Measurements from ENCODE around the gene IRX2. TPM values are rescaled to one million over a fixed set of nuclear protein-coding genes. Genes with fewer than 3 reads are reported as not detected.

Gene IRX2
- total and polyA plus RNA-seq, 2 donors (not counting 3 experiments of a cell fraction or from before 2014, with no cell fraction given): not detected

DNA sequence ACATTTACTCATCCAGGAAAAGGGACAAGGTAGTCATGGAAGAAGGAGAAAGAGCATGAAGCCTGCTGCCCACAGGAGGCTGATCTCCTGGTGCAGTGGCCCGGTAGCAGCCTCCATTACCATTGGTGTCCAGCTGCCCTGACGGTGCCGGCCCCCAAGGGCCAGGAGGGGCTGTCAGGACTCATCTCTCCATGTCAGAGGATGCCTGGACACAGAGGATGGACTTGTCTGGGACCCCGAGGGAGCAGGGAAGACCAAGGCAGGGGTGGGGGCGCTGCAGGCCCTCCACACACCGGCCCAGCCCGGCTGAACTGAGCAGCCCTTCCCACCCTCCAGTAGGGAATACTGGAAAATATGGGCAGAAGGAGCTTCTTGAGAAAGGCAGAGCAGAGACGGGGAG, 52.2 kb downstream of the IRX2 start:
- CTCF ChIA-PET: no interaction called here
- dilution Hi-C loops (cut with MboI; ENCODE audit: extremely low pct_ligation_motif_present, low sequenced_read_pairs): no loop called here
- no peak overlapping the region for H3K27ac ChIP-seq (ENCODE audit: insufficient read depth, low read depth, low read length)
- H3K27me3 ChIP-seq (ENCODE audit: control insufficient read depth in 2 of 2, insufficient read depth in 2 of 2, low read length in 2 of 2): no peaks in the 10 kb centered on the region
- no peak overlapping the region for H3K4me2 ChIP-seq (ENCODE audit: insufficient read depth, low read length)
- H3K4me1 ChIP-seq (ENCODE audit: control insufficient read depth, extremely low read depth, insufficient read depth, low read length): no peaks in the 10 kb centered on the region
- H4K20me1 ChIP-seq (replicated peaks; ENCODE audit: control insufficient read depth, extremely low read depth, insufficient read depth, low read length): no peaks in the 10 kb centered on the region
- no TSS peak for BruUV-seq (replicated peaks)
- DNase-seq (ENCODE audit: low read depth, low spot score) (no peak), FAIRE-seq (no peak)
- intact Hi-C loops (cut with micrococcal nuclease): no loop called here
- no peak for TF ChIP-seq FOS (IDR thresholded peaks at IDR 0.05; ENCODE audit: borderline replicate concordance, insufficient read depth, low read length)
- TF ChIP-seq EZH2 (IDR thresholded peaks at IDR 0.05; ENCODE audit: borderline replicate concordance, low read depth, low read length, severe bottlenecking): no peak
- no peak for TF ChIP-seq JUN (IDR thresholded peaks at IDR 0.05; ENCODE audit: borderline replicate concordance, insufficient read depth, insufficient read length, low read depth)
- no peak for TF ChIP-seq MYC (IDR thresholded peaks at IDR 0.05; ENCODE audit: low read depth, low read length)
- TF ChIP-seq MAX (IDR thresholded peaks at IDR 0.05; ENCODE audit: insufficient read depth, insufficient read length): no peak
- no peak for TF ChIP-seq GATA2 (IDR thresholded peaks at IDR 0.05; ENCODE audit: insufficient read depth, insufficient read length, low read depth, low read length)
- TF ChIP-seq CTCF (IDR thresholded peaks at IDR 0.05; ENCODE audit: extremely low read depth in 1 of 2, insufficient read depth in 1 of 2, low read depth in 1 of 2, low read length in 2 of 2): no peak
- TF ChIP-seq POLR2AphosphoS5 (IDR thresholded peaks at IDR 0.05; ENCODE audit: insufficient read depth, low read depth, low read length): no peak
- no peak for TF ChIP-seq POLR2A (IDR thresholded peaks at IDR 0.05; ENCODE audit: low read depth, low read length)
- no peaks in the 10 kb centered on the region for H3K79me2 ChIP-seq (ENCODE audit: control insufficient read depth, insufficient read depth, low read length)
- no peak overlapping the region for H3K4me3 ChIP-seq (replicated peaks in 1 of 3; ENCODE audit: insufficient read depth in 1 of 3, low read depth in 1 of 3, low read length in 3 of 3)
- H2AFZ ChIP-seq (ENCODE audit: low read depth, low read length): no peak overlapping the region
- POLR2A ChIA-PET: no interaction called here
- peaks cover 7% of the 10 kb centered on the region for H3K9me3 ChIP-seq (replicated peaks; ENCODE audit: control insufficient read depth, insufficient read depth, low read length)
- no peaks in the 10 kb centered on the region for H3K36me3 ChIP-seq (ENCODE audit: control insufficient read depth in 2 of 2, extremely low read depth in 1 of 2, insufficient read depth in 2 of 2, low read length in 2 of 2)
- no peaks in the 10 kb centered on the region for H3K9me1 ChIP-seq (replicated peaks; ENCODE audit: control insufficient read depth, extremely low read depth, insufficient read depth, low read length)
- no peak overlapping the region for H3K9ac ChIP-seq (replicated peaks; ENCODE audit: extremely low read depth, insufficient read depth, low read length)
